Measurements from ENCODE around the gene PCBP3.

GRCh38 chr21:45982758-45983648 lies 339.5 kb downstream of the PCBP3 start:
- TF ChIP-seq POLR2A (IDR thresholded peaks at IDR 0.05) (no peak), CTCF (IDR thresholded peaks at IDR 0.05) (no peak)
